IMR-90 (cell line): ENCODE measurements around the gene CCNA2. TPM values are rescaled to one million over a fixed set of nuclear protein-coding genes. Genes with fewer than 3 reads are reported as not detected.

ENCODE experiments used
- ATAC-seq: fragments of 200-7000 bp; cut with Tn5 transposase; 2 replicates; pipeline ENCODE4 v1.9.1; 2020; ENCODE audit warnings: low read depth, mild to moderate bottlenecking, moderate library complexity
- BruUV-seq: library from RNA; stranded (reverse); fragments of 400-500 nt; replicated peaks from 2 replicates; lab custom pipeline; 2021; lab: Mats Ljungman, UMichigan
- CTCF ChIA-PET: fragments of 300-600 bp; formaldehyde crosslinking; extraction: SDS; loops from one replicate; lab custom pipeline; 2021; ENCODE audit warnings: antibody characterized with exemption; lab: Yijun Ruan, JAX
- POLR2A ChIA-PET: fragments of 300-600 bp; sonication (Branson Sonifier 250); formaldehyde crosslinking; loops from one replicate; lab custom pipeline; 2022; ENCODE audit warnings: antibody characterized with exemption; ENCODE audit not compliant: unreplicated experiment; lab: Charles Lee
- DNase-seq: peaks from one replicate; pipeline ENCODE4 v3.0.0; 2013
- H2AFZ ChIP-seq: replicated peaks from 2 replicates; pipeline ENCODE3; 2013; ENCODE audit warnings: low read length, mild to moderate bottlenecking; ENCODE audit not compliant: poor library complexity
- H2AK5ac ChIP-seq: 2 replicates; pipeline ENCODE4 v1.6.1; 2013; ENCODE audit warnings: low read depth, low read length, inconsistent platforms
- H2AK9ac ChIP-seq: replicated peaks from 2 replicates; pipeline ENCODE3; 2013; ENCODE audit warnings: mild to moderate bottlenecking, low read depth, low read length, moderate library complexity; ENCODE audit not compliant: poor library complexity
- H2BK120ac ChIP-seq: 2 replicates; pipeline ENCODE4 v1.6.1; 2013; ENCODE audit warnings: low read depth, low read length, inconsistent platforms
- H2BK15ac ChIP-seq: 3 replicates; pipeline ENCODE4 v1.6.1; 2013; ENCODE audit warnings: low read depth, low read length, inconsistent platforms
- H2BK20ac ChIP-seq: 2 replicates; pipeline ENCODE4 v1.6.1; 2013; ENCODE audit warnings: low read depth, mild to moderate bottlenecking, inconsistent platforms, low read length, moderate library complexity
- H2BK5ac ChIP-seq: 2 replicates; pipeline ENCODE4 v1.6.1; 2013; ENCODE audit warnings: mild to moderate bottlenecking, low read depth, low read length, inconsistent platforms; ENCODE audit not compliant: poor library complexity, severe bottlenecking
- H3K14ac ChIP-seq: replicated peaks from 2 replicates; pipeline ENCODE4 v1.6.1; 2013; ENCODE audit warnings: low read depth, low read length, inconsistent platforms
- H3K18ac ChIP-seq: 2 replicates; pipeline ENCODE4 v1.6.1; 2013; ENCODE audit warnings: low read depth, low read length, control low read depth
- H3K23ac ChIP-seq: 2 replicates; pipeline ENCODE4 v1.6.1; 2013; ENCODE audit warnings: low read depth, low read length, inconsistent platforms
- H3K27ac ChIP-seq: 2 replicates; pipeline ENCODE4 v1.5.1; 2013; ENCODE audit warnings: mild to moderate bottlenecking, control low read depth, low read length; ENCODE audit not compliant: insufficient read depth
- H3K27me3 ChIP-seq: 2 replicates; pipeline ENCODE4 v1.6.1; 2013; ENCODE audit warnings: low read length; ENCODE audit not compliant: control insufficient read depth, insufficient read depth
- H3K36me3 ChIP-seq: 2 replicates; pipeline ENCODE4 v1.6.1; 2013; ENCODE audit warnings: low read length, mixed read lengths; ENCODE audit not compliant: control insufficient read depth, insufficient read depth
- H3K4ac ChIP-seq: 2 replicates; pipeline ENCODE4 v1.6.1; 2013; ENCODE audit warnings: low read depth, low read length, inconsistent platforms
- H3K4me1 ChIP-seq: 2 replicates; pipeline ENCODE4 v1.6.1; 2013; ENCODE audit warnings: low read length, mixed read lengths; ENCODE audit not compliant: control insufficient read depth, insufficient read depth
- H3K4me2 ChIP-seq: 2 replicates; pipeline ENCODE4 v1.6.1; 2013; ENCODE audit warnings: low read depth, mild to moderate bottlenecking, control low read depth, low read length, moderate library complexity
- H3K4me3 ChIP-seq: 2 replicates; pipeline ENCODE4 v1.5.1; 2013; ENCODE audit warnings: low read depth, mild to moderate bottlenecking, control low read depth, low read length, moderate library complexity; ENCODE audit not compliant: insufficient read depth
- H3K56ac ChIP-seq: 2 replicates; pipeline ENCODE4 v1.6.1; 2013; ENCODE audit warnings: low read length, inconsistent platforms; ENCODE audit not compliant: insufficient read depth; ENCODE audit errors: extremely low read depth
- H3K79me1 ChIP-seq, 2 experiments: 2 replicates each; pipeline ENCODE4 v1.6.1; 2013; ENCODE audit warnings: low read length in 2 of 2, inconsistent platforms in 1 of 2, low read depth in 1 of 2
- H3K9ac ChIP-seq: 2 replicates; pipeline ENCODE4 v1.6.1; 2013; ENCODE audit warnings: low read depth, low read length, control low read depth
- H3K9me1 ChIP-seq: 2 replicates; pipeline ENCODE4 v1.6.1; 2013; ENCODE audit warnings: low read length, inconsistent platforms; ENCODE audit not compliant: insufficient read depth
- H3K9me3 ChIP-seq: 2 replicates; pipeline ENCODE4 v1.6.1; 2013; ENCODE audit warnings: low read length; ENCODE audit not compliant: control insufficient read depth, insufficient read depth
- H4K20me1 ChIP-seq: 2 replicates; pipeline ENCODE4 v1.6.1; 2013; ENCODE audit warnings: low read length, inconsistent platforms; ENCODE audit not compliant: insufficient read depth
- H4K5ac ChIP-seq: 2 replicates; pipeline ENCODE4 v1.6.1; 2013; ENCODE audit warnings: mild to moderate bottlenecking, low read depth, low read length, control low read depth
- H4K8ac ChIP-seq, 2 experiments: 2 replicates each; pipeline ENCODE4 v1.6.1; 2013; ENCODE audit warnings: low read depth in 2 of 2, low read length in 2 of 2, control low read depth in 1 of 2, inconsistent platforms in 1 of 2
- H4K91ac ChIP-seq: 2 replicates; pipeline ENCODE4 v1.6.1; 2013; ENCODE audit warnings: low read depth, low read length, inconsistent platforms; ENCODE audit not compliant: insufficient read depth
- BHLHE40 ChIP-seq: fragments of 150-350 bp; IDR thresholded peaks from 2 replicates; pipeline ENCODE4 v1.6.1; 2016; ENCODE audit warnings: mild to moderate bottlenecking, low read depth, low read length
- CEBPB ChIP-seq: IDR thresholded peaks from 2 replicates; pipeline ENCODE4 v1.6.1; 2012; ENCODE audit warnings: low read depth, low read length, improper control_type of control experiment
- CHD1 ChIP-seq: IDR thresholded peaks from 2 replicates; pipeline ENCODE4 v1.6.1; 2012; ENCODE audit warnings: low read depth, low read length, improper control_type of control experiment
- FOS ChIP-seq: fragments of 150-350 bp; IDR thresholded peaks from 2 replicates; pipeline ENCODE4 v1.6.1; 2016; ENCODE audit warnings: low read depth, low read length
- MAFK ChIP-seq: IDR thresholded peaks from 2 replicates; pipeline ENCODE4 v1.6.1; 2012; ENCODE audit warnings: low read depth, low read length, improper control_type of control experiment
- MAZ ChIP-seq: IDR thresholded peaks from 2 replicates; pipeline ENCODE4 v1.6.1; 2012; ENCODE audit warnings: low read depth, mild to moderate bottlenecking, low read length, improper control_type of control experiment, moderate library complexity, borderline replicate concordance
- MXI1 ChIP-seq: IDR thresholded peaks from 2 replicates; pipeline ENCODE4 v1.6.1; 2012; ENCODE audit warnings: low read depth, mild to moderate bottlenecking, low read length, moderate library complexity, borderline replicate concordance
- NFE2L2 ChIP-seq: fragments of 150-350 bp; IDR thresholded peaks from 2 replicates; pipeline ENCODE4 v1.6.1; 2016; ENCODE audit warnings: low read depth, mild to moderate bottlenecking, low read length
- POLR2A ChIP-seq: IDR thresholded peaks from 2 replicates; pipeline ENCODE4 v1.6.1; 2012; ENCODE audit warnings: mild to moderate bottlenecking, low read depth, low read length
- RAD21 ChIP-seq: IDR thresholded peaks from 2 replicates; pipeline ENCODE4 v1.6.1; 2012; ENCODE audit warnings: low read length, improper control_type of control experiment
- RCOR1 ChIP-seq: IDR thresholded peaks from 2 replicates; pipeline ENCODE4 v1.6.1; 2012; ENCODE audit warnings: mild to moderate bottlenecking, low read length, improper control_type of control experiment; ENCODE audit not compliant: insufficient replicate concordance
- RFX5 ChIP-seq: IDR thresholded peaks from 2 replicates; pipeline ENCODE4 v1.8.0; 2012; ENCODE audit warnings: low read depth, mild to moderate bottlenecking, low read length, moderate library complexity
- SMC3 ChIP-seq: fragments of 150-350 bp; IDR thresholded peaks from 2 replicates; pipeline ENCODE4 v1.6.1; 2016; ENCODE audit warnings: low read depth, mild to moderate bottlenecking, antibody characterized with exemption, low read length, moderate library complexity
- WGBS, 2 experiments: methylation state at CpG; one replicate each; pipeline versions ENCODE4 v1.1.5 to v1.1.7; 2013; ENCODE audit warnings: missing lambda C conversion rate in 2 of 2; ENCODE audit not compliant: insufficient read length in 1 of 2; ENCODE audit errors: extremely low coverage in 2 of 2; 5-methylcytosine and 5-hydroxymethylcytosine counted together
- dilution Hi-C: fragments of 300-500 bp; cut with HindIII; formaldehyde crosslinking; loops from one replicate; pipeline ENCODE4 v1.14.3; 2018; ENCODE audit warnings: low sequenced_read_pairs; ENCODE audit not compliant: unreplicated experiment
- in situ Hi-C: fragments of 300-500 bp; cut with MboI; formaldehyde crosslinking; loops from 3 replicates; pipeline ENCODE4 v1.14.3; 2019; ENCODE audit warnings: low sequenced_read_pairs, inconsistent platforms, mixed read lengths
- intact Hi-C: fragments of 100-400 bp; cut with micrococcal nuclease; formaldehyde crosslinking; loops from 2 replicates; pipeline ENCODE4 v1.10.0; 2022
- polyA plus RNA-seq, 3 experiments: library from polyadenylated mRNA; depleted of rRNA; stranded (reverse); fragments of >200 nt; gene quantifications; 2 replicates each; pipeline ENCODE4 v1.2.3, GENCODE V29; 2012; ENCODE audit warnings: low replicate concordance in 1 of 3
- total RNA-seq: library from RNA; depleted of rRNA; stranded (reverse); fragments of >200 nt; gene quantifications from 2 replicates; pipeline ENCODE4 v1.2.3, GENCODE V29; 2012
- TF ChIP-seq, protein P1 (sequence below): conservative IDR thresholded peaks from 2 replicates; pipeline ENCODE4 v1.5.1; 2012; ENCODE audit warnings: mild to moderate bottlenecking, low read depth, low read length, improper control_type of control experiment
- TF ChIP-seq, protein P2 (sequence below): fragments of 150-350 bp; IDR thresholded peaks from 2 replicates; pipeline ENCODE4 v1.6.1; 2017; ENCODE audit warnings: mild to moderate bottlenecking, antibody characterized with exemption, low read length, low read depth
- TF ChIP-seq, protein P3 (sequence below): fragments of 150-350 bp; IDR thresholded peaks from 2 replicates; pipeline ENCODE4 v1.6.1; 2016; ENCODE audit warnings: low read depth, mild to moderate bottlenecking, low read length, moderate library complexity, borderline replicate concordance

Gene CCNA2
- total and polyA plus RNA-seq, 2 of the 4 experiments (the other 2 are of a cell fraction), result 22.8 to 54.3 TPM

DNA sequence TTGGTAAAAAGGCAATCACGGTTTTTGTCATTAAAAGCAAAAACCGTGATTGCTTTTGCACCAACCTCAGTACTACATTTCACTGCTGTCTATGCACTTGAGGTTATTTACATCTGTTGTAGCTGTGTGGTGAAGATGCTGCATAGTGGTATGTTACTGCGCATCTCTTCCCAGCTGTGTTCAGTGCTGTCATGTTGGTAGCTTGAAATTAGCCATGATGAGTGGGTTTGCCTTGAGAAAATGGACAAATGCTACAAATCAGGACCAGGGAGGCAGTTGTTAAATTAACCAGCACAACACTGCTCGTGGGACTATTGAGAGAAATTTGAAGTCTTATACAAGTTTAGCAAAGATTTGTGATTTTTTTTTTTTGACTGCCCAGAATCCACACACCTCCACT lies 56.5 kb downstream of the CCNA2 start:
- no peak overlapping the region for H3K9ac ChIP-seq
- peaks cover 0 to 3% of the 10 kb centered on the region in 2 experiments; a peak in 2 of 4 replicates for H3K79me1 ChIP-seq
- H2BK5ac ChIP-seq, result no peak overlapping the region
- WGBS, 2 experiments, result no CpG with 5 or more reads among the region's 4 CpGs
- in situ Hi-C loops, result no loop called here
- no peak overlapping the region for H2BK120ac ChIP-seq
- intact Hi-C loops, result loop anchor here (5.0 kb wide), 1 partner anchor 50 kb away; no protein-coding TSS in a partner anchor
- no peak overlapping the region for H2AFZ ChIP-seq
- H4K91ac ChIP-seq, result peak overlapping the region; percentile 17; the same call in 1 of the 2 replicates
- no peak overlapping the region for H2AK9ac ChIP-seq
- dilution Hi-C loops, result no loop called here
- POLR2A ChIA-PET, result no interaction called here
- H4K5ac ChIP-seq, result no peak overlapping the region
- no peak overlapping the region for H3K56ac ChIP-seq
- peaks cover 4% of the 10 kb centered on the region for H3K4me1 ChIP-seq
- no peak overlapping the region for H3K4me3 ChIP-seq
- no peak overlapping the region for H3K4ac ChIP-seq
- H3K36me3 ChIP-seq, result no peaks in the 10 kb centered on the region
- no peak overlapping the region; the same call in 1 of the 2 replicates for H3K18ac ChIP-seq
- TF ChIP-seq CHD1, result no peak
- TF ChIP-seq BHLHE40, result no peak
- TF ChIP-seq RCOR1, result no peak
- TF ChIP-seq, protein P1, sequence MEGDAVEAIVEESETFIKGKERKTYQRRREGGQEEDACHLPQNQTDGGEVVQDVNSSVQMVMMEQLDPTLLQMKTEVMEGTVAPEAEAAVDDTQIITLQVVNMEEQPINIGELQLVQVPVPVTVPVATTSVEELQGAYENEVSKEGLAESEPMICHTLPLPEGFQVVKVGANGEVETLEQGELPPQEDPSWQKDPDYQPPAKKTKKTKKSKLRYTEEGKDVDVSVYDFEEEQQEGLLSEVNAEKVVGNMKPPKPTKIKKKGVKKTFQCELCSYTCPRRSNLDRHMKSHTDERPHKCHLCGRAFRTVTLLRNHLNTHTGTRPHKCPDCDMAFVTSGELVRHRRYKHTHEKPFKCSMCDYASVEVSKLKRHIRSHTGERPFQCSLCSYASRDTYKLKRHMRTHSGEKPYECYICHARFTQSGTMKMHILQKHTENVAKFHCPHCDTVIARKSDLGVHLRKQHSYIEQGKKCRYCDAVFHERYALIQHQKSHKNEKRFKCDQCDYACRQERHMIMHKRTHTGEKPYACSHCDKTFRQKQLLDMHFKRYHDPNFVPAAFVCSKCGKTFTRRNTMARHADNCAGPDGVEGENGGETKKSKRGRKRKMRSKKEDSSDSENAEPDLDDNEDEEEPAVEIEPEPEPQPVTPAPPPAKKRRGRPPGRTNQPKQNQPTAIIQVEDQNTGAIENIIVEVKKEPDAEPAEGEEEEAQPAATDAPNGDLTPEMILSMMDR, result no peak
- no peak for TF ChIP-seq FOS
- TF ChIP-seq MXI1, result no peak
- TF ChIP-seq CEBPB, result no peak
- TF ChIP-seq SMC3, result no peak
- TF ChIP-seq MAZ, result no peak
- TF ChIP-seq MAFK, result no peak
- TF ChIP-seq NFE2L2, result no peak
- TF ChIP-seq, protein P2, sequence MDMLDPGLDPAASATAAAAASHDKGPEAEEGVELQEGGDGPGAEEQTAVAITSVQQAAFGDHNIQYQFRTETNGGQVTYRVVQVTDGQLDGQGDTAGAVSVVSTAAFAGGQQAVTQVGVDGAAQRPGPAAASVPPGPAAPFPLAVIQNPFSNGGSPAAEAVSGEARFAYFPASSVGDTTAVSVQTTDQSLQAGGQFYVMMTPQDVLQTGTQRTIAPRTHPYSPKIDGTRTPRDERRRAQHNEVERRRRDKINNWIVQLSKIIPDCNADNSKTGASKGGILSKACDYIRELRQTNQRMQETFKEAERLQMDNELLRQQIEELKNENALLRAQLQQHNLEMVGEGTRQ, result no peak
- no peak for TF ChIP-seq RAD21
- TF ChIP-seq, protein P3, sequence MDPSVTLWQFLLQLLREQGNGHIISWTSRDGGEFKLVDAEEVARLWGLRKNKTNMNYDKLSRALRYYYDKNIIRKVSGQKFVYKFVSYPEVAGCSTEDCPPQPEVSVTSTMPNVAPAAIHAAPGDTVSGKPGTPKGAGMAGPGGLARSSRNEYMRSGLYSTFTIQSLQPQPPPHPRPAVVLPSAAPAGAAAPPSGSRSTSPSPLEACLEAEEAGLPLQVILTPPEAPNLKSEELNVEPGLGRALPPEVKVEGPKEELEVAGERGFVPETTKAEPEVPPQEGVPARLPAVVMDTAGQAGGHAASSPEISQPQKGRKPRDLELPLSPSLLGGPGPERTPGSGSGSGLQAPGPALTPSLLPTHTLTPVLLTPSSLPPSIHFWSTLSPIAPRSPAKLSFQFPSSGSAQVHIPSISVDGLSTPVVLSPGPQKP, result no peak
- TF ChIP-seq RFX5, result no peak
- no peak for TF ChIP-seq POLR2A
- 0 out of 2 replicates have a peak, but pooled peaks cover 6% of the 10 kb centered on the region for H3K9me1 ChIP-seq
- CTCF ChIA-PET, result interaction anchor here (0.9 kb wide), 1 partner anchor 10 kb away, joined by 3 read pairs; no protein-coding TSS in a partner anchor
- H3K14ac ChIP-seq, result no peak overlapping the region
- DNase-seq, result no peak
- H3K27ac ChIP-seq, result no peak overlapping the region
- no peak overlapping the region for H2AK5ac ChIP-seq
- BruUV-seq, result no TSS peak
- no peak overlapping the region for H2BK15ac ChIP-seq
- H3K4me2 ChIP-seq, result no peak overlapping the region
- ATAC-seq, result no peak
- no peaks in the 10 kb centered on the region for H3K9me3 ChIP-seq
- no peak overlapping the region for H3K23ac ChIP-seq
- no peaks in the 10 kb centered on the region for H4K20me1 ChIP-seq
- no peak overlapping the region for H2BK20ac ChIP-seq
- H4K8ac ChIP-seq, result no peak overlapping the region
- H3K27me3 ChIP-seq, result no peaks in the 10 kb centered on the region
